NCI-H774 (cell line): ENCODE measurements around the gene RRP9.
A peak's percentile ranks its signal among the peaks of the same experiment; 100 is the strongest.
"Not testable (repeated sequence)": the region's sequence is repeated elsewhere in the genome, so short reads cannot be mapped to it uniquely, and the experiment has no call there.

Source experiments
- DNase-seq: peaks from one replicate; lab custom pipeline; 2025; lab: John Stamatoyannopoulos, UW

Gene RRP9

GRCh38 chr3:51941798-51942602, at the start of gene RRP9, which contains the start of gene PARP3:
Gene RRP9, minus strand, starts transcription at chr3:51941904. Its CDS starts 37 bp downstream, at chr3:51941867.
Gene PARP3, plus strand, starts transcription at chr3:51942363. Its CDS starts 993 bp downstream, at chr3:51943356.
- peak; percentile 95 for DNase-seq

GRCh38 chr3:51990501-51990971, 48.8 kb upstream of the RRP9 start:
- DNase-seq: not testable (repeated sequence)

- DNase-seq: no peak
These were observed 46.8 kb upstream of the RRP9 start for GRCh38 chr3:51988286-51989146.

GRCh38 chr3:51987568-51987967, 45.9 kb upstream of the RRP9 start:
- DNase-seq: no peak

- DNase-seq: no peak
These were observed 44.6 kb upstream of the RRP9 start for GRCh38 chr3:51986010-51986947.

- no peak for DNase-seq
These were observed 43.4 kb upstream of the RRP9 start for GRCh38 chr3:51985063-51985462.

GRCh38 chr3:51984269-51984647, 42.6 kb upstream of the RRP9 start:
- DNase-seq: no peak

GRCh38 chr3:51983578-51984268, 42.0 kb upstream of the RRP9 start:
- no peak for DNase-seq

- DNase-seq: peak; percentile 25
These were observed 41.3 kb upstream of the RRP9 start, which contains the start of gene ACY1 for GRCh38 chr3:51982838-51983577. Gene ACY1, plus strand, starts transcription at chr3:51983535. Its CDS starts 530 bp downstream, at chr3:51984065.

GRCh38 chr3:51982352-51982837, 40.7 kb upstream of the RRP9 start:
- DNase-seq: no peak

- no peak for DNase-seq
These were observed 38.5 kb upstream of the RRP9 start for GRCh38 chr3:51980253-51980652.

GRCh38 chr3:51978143-51978502, 36.4 kb upstream of the RRP9 start:
- no peak for DNase-seq

GRCh38 chr3:51977446-51978142, 35.9 kb upstream of the RRP9 start:
- no peak for DNase-seq

- no peak for DNase-seq
These were observed 34.3 kb upstream of the RRP9 start for GRCh38 chr3:51975852-51976549.

GRCh38 chr3:51974963-51975851, 33.5 kb upstream of the RRP9 start, which contains the start of gene ABHD14A:
Gene ABHD14A, plus strand, starts transcription at chr3:51975064. Its CDS starts 72 bp downstream, at chr3:51975136.
- peak; percentile 33 for DNase-seq

GRCh38 chr3:51974277-51974962, 32.7 kb upstream of the RRP9 start:
- no peak for DNase-seq

- DNase-seq: no peak
These were observed 29.6 kb upstream of the RRP9 start for GRCh38 chr3:51971350-51971749.
